GM12891 (cell line): ENCODE results near the gene BAHD1.
A peak's percentile ranks its signal among the peaks of the same experiment; 100 is the strongest.

Source experiments
- DNase-seq: peaks from one replicate; pipeline ENCODE4 v3.0.0; 2011; ENCODE audit warnings: low spot score; ENCODE audit not compliant: insufficient read length
- FAIRE-seq: peaks from 2 replicates; lab custom pipeline; 2011; peaks lifted over from hg19 to GRCh38; lab: Jason Lieb, UNC
- PAX5 ChIP-seq: IDR thresholded peaks from 2 replicates; pipeline ENCODE4 v1.6.1; 2011; ENCODE audit warnings: low read length, moderate library complexity, mild to moderate bottlenecking; ENCODE audit not compliant: insufficient read depth, severe bottlenecking
- POLR2A ChIP-seq: IDR thresholded peaks from 2 replicates; pipeline ENCODE4 v1.6.1; 2011; ENCODE audit warnings: low read depth, low read length, control low read depth
- POLR2AphosphoS5 ChIP-seq: IDR thresholded peaks from 2 replicates; pipeline ENCODE4 v1.6.1; 2011; ENCODE audit warnings: low read depth, low read length, control low read depth
- POU2F2 ChIP-seq: IDR thresholded peaks from 2 replicates; pipeline ENCODE4 v1.6.1; 2011; ENCODE audit warnings: low read depth, mild to moderate bottlenecking, control low read depth, low read length, moderate library complexity
- SPI1 ChIP-seq: IDR thresholded peaks from 2 replicates; pipeline ENCODE4 v1.6.1; 2011; ENCODE audit warnings: low read depth, low read length, control low read depth
- TAF1 ChIP-seq: IDR thresholded peaks from 2 replicates; pipeline ENCODE4 v1.6.1; 2011; ENCODE audit warnings: low read depth, low read length, control low read depth

Gene BAHD1

GRCh38 chr15:40436116-40436891 is 4.4 kb upstream of the BAHD1 start:
- no peak for FAIRE-seq
- no peak for DNase-seq
- TF ChIP-seq PAX5 (no peak), POLR2A (no peak), SPI1 (no peak), POLR2AphosphoS5 (no peak)

GRCh38 chr15:40436892-40437751 is 3.6 kb upstream of the BAHD1 start:
- DNase-seq (no peak), FAIRE-seq (no peak)
- TF ChIP-seq SPI1: no peak
- no peak for TF ChIP-seq PAX5
- TF ChIP-seq TAF1: no peak
- TF ChIP-seq POLR2AphosphoS5: no peak
- TF ChIP-seq POU2F2: no peak
- no peak for TF ChIP-seq POLR2A

GRCh38 chr15:40437752-40438687 is 2.7 kb upstream of the BAHD1 start:
- FAIRE-seq: no peak
- DNase-seq: no peak
- TF ChIP-seq POU2F2 (no peak), SPI1 (no peak), POLR2A (no peak), TAF1 (no peak), PAX5 (no peak), POLR2AphosphoS5 (no peak)

- no peak for TF ChIP-seq POU2F2
- TF ChIP-seq POLR2A: no peak
- no peak for TF ChIP-seq POLR2AphosphoS5
- TF ChIP-seq SPI1: no peak
- no peak for TF ChIP-seq PAX5
- no peak for TF ChIP-seq TAF1
- FAIRE-seq (no peak), DNase-seq (no peak)
These were observed 2.0 kb upstream of the BAHD1 start for GRCh38 chr15:40438712-40439111.

GRCh38 chr15:40439461-40439959 is 1.2 kb upstream of the BAHD1 start:
- DNase-seq: no peak
- no peak for FAIRE-seq
- no peak for TF ChIP-seq SPI1

- DNase-seq: no peak
- peak; percentile 73 for FAIRE-seq
- TF ChIP-seq TAF1 (no peak), SPI1 (no peak), POU2F2 (no peak), POLR2A (no peak), POLR2AphosphoS5 (no peak), PAX5 (no peak)
These were observed 602 bp upstream of the BAHD1 start for GRCh38 chr15:40439960-40440742.

GRCh38 chr15:40441565-40442531 is 1.1 kb downstream of the BAHD1 start:
- no peak for TF ChIP-seq POLR2A
- FAIRE-seq (peak; percentile 50), DNase-seq (no peak)

- no peak for DNase-seq
- FAIRE-seq: no peak
- TF ChIP-seq POU2F2 (no peak), POLR2A (no peak), SPI1 (no peak), PAX5 (no peak), POLR2AphosphoS5 (no peak), TAF1 (no peak)
These were observed 2.5 kb downstream of the BAHD1 start for GRCh38 chr15:40443255-40443654.
